Karpas-422 (cell line): ENCODE data around the gene SP1. TPM values are rescaled to one million over a fixed set of nuclear protein-coding genes. Genes with fewer than 3 reads are reported as not detected.
"Not testable (repeated sequence)": the region's sequence is repeated elsewhere in the genome, so short reads cannot be mapped to it uniquely, and the experiment has no call there.

ENCODE experiments used
- DNase-seq: peaks from one replicate; pipeline ENCODE4 v3.0.0-alpha.2; 2015
- H2AFZ ChIP-seq: fragments of 200-600 bp; sonication (generic); 2 replicates; pipeline ENCODE4 v1.6.1; 2014; ENCODE audit warnings: antibody characterized with exemption, low read length, mixed read lengths
- H3K27ac ChIP-seq: fragments of 200-600 bp; sonication (generic); 2 replicates; pipeline ENCODE4 v1.5.1; 2014; ENCODE audit warnings: mild to moderate bottlenecking, low read length, moderate library complexity
- H3K27me3 ChIP-seq: fragments of 200-600 bp; sonication (generic); 2 replicates; pipeline ENCODE4 v1.6.1; 2014; ENCODE audit warnings: low read length, mixed read lengths
- H3K36me3 ChIP-seq: fragments of 200-600 bp; sonication (generic); 2 replicates; pipeline ENCODE4 v1.6.1; 2014; ENCODE audit warnings: low read length, mixed read lengths; ENCODE audit not compliant: insufficient read depth
- H3K4me1 ChIP-seq: fragments of 200-600 bp; sonication (generic); 2 replicates; pipeline ENCODE4 v1.6.1; 2014; ENCODE audit warnings: mild to moderate bottlenecking, low read length, mixed read lengths
- H3K4me2 ChIP-seq: fragments of 200-600 bp; sonication (generic); 2 replicates; pipeline ENCODE4 v1.6.1; 2014; ENCODE audit warnings: low read length, low read depth, mild to moderate bottlenecking; ENCODE audit not compliant: poor library complexity, severe bottlenecking
- H3K4me3 ChIP-seq: fragments of 200-600 bp; sonication (generic); 2 replicates; pipeline ENCODE4 v1.5.1; 2014; ENCODE audit warnings: mild to moderate bottlenecking, antibody characterized with exemption, low read length, mixed read lengths
- H3K79me2 ChIP-seq: fragments of 200-600 bp; sonication (generic); 2 replicates; pipeline ENCODE4 v1.6.1; 2014; ENCODE audit warnings: mild to moderate bottlenecking, low read length, mixed read lengths
- H3K9ac ChIP-seq: fragments of 200-600 bp; sonication (generic); 2 replicates; pipeline ENCODE4 v1.6.0; 2014; ENCODE audit warnings: low read length
- H3K9me2 ChIP-seq: fragments of 200-600 bp; sonication (generic), shearing (Covaris generic); replicated peaks from 2 replicates; pipeline ENCODE4 v1.6.0; 2014; ENCODE audit warnings: mild to moderate bottlenecking, low read length, moderate library complexity; ENCODE audit not compliant: insufficient read depth
- H3K9me3 ChIP-seq: fragments of 300-700, 200-600 bp; sonication (generic); 2 replicates; pipeline ENCODE4 v1.6.1; 2014; ENCODE audit warnings: low read length, mixed read lengths
- H4K20me1 ChIP-seq: fragments of 200-600 bp; sonication (generic); 2 replicates; pipeline ENCODE4 v1.6.1; 2014; ENCODE audit warnings: mild to moderate bottlenecking, antibody characterized with exemption, low read length, low read depth; ENCODE audit not compliant: insufficient read depth
- total RNA-seq: library from RNA; depleted of rRNA; stranded (reverse); fragments of >200 nt; shearing (Covaris generic); gene quantifications from 2 replicates; pipeline ENCODE4 v1.2.3, GENCODE V29; 2014; ENCODE audit warnings: low replicate concordance

SP1 gene
- total RNA-seq, 1 experiment from 2014 or later, result 36.5 TPM

- no peaks in the 10 kb centered on the region for H3K79me2 ChIP-seq
- no peak overlapping the region for H2AFZ ChIP-seq
- H3K4me2 ChIP-seq, result no peak overlapping the region
- no peak overlapping the region for H3K9ac ChIP-seq
- no peaks in the 10 kb centered on the region for H3K9me3 ChIP-seq
- no peaks in the 10 kb centered on the region for H3K36me3 ChIP-seq
- no peaks in the 10 kb centered on the region for H4K20me1 ChIP-seq
- no peak for DNase-seq
- no peaks in the 10 kb centered on the region for H3K9me2 ChIP-seq
- H3K27me3 ChIP-seq, result no peaks in the 10 kb centered on the region
- H3K27ac ChIP-seq, result no peak overlapping the region
- no peak overlapping the region for H3K4me3 ChIP-seq
- H3K4me1 ChIP-seq, result peaks cover 12% of the 10 kb centered on the region
Measured at GRCh38 chr12:53346491-53346890, 33.5 kb upstream of the SP1 start.

- H3K4me1 ChIP-seq, result peaks cover 12% of the 10 kb centered on the region
- H3K9me2 ChIP-seq, result no peaks in the 10 kb centered on the region
- no peaks in the 10 kb centered on the region for H3K36me3 ChIP-seq
- H3K4me3 ChIP-seq, result no peak overlapping the region
- H3K9ac ChIP-seq, result no peak overlapping the region
- no peaks in the 10 kb centered on the region for H3K9me3 ChIP-seq
- H3K4me2 ChIP-seq, result no peak overlapping the region
- DNase-seq, result no peak
- no peak overlapping the region for H2AFZ ChIP-seq
- no peaks in the 10 kb centered on the region for H3K79me2 ChIP-seq
- H3K27ac ChIP-seq, result no peak overlapping the region
- H3K27me3 ChIP-seq, result no peaks in the 10 kb centered on the region
- no peaks in the 10 kb centered on the region for H4K20me1 ChIP-seq
Measured at GRCh38 chr12:53347905-53348304, 32.1 kb upstream of the SP1 start.

DNA sequence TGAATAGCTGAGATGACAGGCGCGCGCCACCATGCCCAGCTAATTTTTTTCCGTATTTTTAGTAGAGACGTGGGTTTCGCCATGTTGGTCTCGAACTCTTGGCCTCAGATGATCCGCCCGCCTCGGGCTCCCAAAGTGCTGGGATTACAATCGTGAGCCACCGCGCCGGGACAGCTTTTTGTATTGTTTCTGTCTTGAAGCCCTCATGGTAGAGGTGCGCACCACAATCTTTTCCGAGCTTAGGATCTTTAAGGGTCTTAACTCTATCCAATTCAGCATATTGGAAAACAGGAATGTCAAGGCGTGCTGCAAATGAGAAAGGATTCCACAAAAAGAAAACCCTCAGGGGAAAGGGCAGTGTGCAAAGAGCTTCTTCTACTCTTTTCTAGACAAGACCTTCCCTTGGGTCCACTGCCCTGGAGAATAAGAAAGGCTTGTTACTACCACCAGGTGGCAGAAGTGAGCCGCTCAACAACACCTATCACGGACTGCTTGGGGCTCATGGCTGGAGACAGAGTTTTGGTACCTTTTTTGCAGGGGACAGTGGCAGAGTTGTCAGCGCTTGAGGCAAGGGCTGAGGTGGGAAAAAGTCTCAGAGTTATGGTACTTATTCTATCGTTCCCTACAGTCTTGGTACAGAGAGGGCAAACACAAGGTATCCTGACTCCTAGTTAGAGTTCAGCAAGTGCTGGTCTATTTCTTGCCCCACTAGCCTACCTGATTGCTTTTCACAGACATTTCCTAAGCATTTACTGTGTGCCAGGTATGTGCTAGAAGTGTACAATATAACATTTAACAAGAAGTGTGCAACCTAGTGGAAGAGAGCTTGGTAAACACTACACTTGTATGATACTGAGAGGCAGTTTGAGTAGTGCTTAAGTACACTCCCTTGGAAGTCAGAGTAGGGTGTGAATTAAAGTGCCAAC lies 27.4 kb upstream of the SP1 start:
- H3K27ac ChIP-seq, result no peak overlapping the region
- no peaks in the 10 kb centered on the region for H3K9me2 ChIP-seq
- H3K36me3 ChIP-seq, result no peaks in the 10 kb centered on the region
- no peaks in the 10 kb centered on the region for H4K20me1 ChIP-seq
- H3K9me3 ChIP-seq, result no peaks in the 10 kb centered on the region
- H2AFZ ChIP-seq, result peak overlapping the region; percentile 59
- no peaks in the 10 kb centered on the region; the same call in 1 of the 2 replicates for H3K4me1 ChIP-seq
- H3K4me3 ChIP-seq, result no peak overlapping the region
- H3K79me2 ChIP-seq, result no peaks in the 10 kb centered on the region
- no peak overlapping the region for H3K9ac ChIP-seq
- H3K27me3 ChIP-seq, result no peaks in the 10 kb centered on the region
- peak; percentile 95 for DNase-seq
- no peak overlapping the region for H3K4me2 ChIP-seq

GRCh38 chr12:53353257-53353655 lies 26.7 kb upstream of the SP1 start:
- peak overlapping the region; percentile 59 for H2AFZ ChIP-seq
- H3K9me2 ChIP-seq, result no peaks in the 10 kb centered on the region
- no peak overlapping the region for H3K9ac ChIP-seq
- H3K36me3 ChIP-seq, result no peaks in the 10 kb centered on the region
- H4K20me1 ChIP-seq, result no peaks in the 10 kb centered on the region
- no peaks in the 10 kb centered on the region for H3K79me2 ChIP-seq
- no peaks in the 10 kb centered on the region for H3K9me3 ChIP-seq
- no peaks in the 10 kb centered on the region; the same call in 1 of the 2 replicates for H3K4me1 ChIP-seq
- DNase-seq, result no peak
- H3K4me3 ChIP-seq, result no peak overlapping the region
- H3K27ac ChIP-seq, result no peak overlapping the region
- no peak overlapping the region for H3K4me2 ChIP-seq
- H3K27me3 ChIP-seq, result no peaks in the 10 kb centered on the region

DNA sequence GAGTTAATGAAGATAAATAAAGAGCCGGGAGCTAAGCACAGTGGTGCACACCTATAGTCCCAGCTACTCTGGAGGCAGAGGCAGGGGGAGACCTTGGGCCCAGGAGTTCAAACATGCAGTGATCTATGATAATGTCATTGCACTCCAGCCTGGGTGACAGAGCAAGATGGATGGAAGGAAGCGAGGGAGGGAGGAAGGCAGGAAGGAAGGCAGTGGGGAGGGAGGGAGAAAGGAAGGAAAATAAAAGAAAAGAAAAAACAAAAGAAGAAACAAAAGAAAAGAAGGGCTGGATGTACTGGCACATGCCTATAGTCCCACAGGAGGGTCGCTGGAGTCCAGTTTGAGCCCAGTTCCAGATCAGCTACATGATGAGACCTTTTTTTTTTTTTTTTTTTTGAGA lies 24.9 kb upstream of the SP1 start:
- no peak overlapping the region for H3K4me2 ChIP-seq
- H2AFZ ChIP-seq, result no peak overlapping the region
- H3K9ac ChIP-seq, result no peak overlapping the region

DNA sequence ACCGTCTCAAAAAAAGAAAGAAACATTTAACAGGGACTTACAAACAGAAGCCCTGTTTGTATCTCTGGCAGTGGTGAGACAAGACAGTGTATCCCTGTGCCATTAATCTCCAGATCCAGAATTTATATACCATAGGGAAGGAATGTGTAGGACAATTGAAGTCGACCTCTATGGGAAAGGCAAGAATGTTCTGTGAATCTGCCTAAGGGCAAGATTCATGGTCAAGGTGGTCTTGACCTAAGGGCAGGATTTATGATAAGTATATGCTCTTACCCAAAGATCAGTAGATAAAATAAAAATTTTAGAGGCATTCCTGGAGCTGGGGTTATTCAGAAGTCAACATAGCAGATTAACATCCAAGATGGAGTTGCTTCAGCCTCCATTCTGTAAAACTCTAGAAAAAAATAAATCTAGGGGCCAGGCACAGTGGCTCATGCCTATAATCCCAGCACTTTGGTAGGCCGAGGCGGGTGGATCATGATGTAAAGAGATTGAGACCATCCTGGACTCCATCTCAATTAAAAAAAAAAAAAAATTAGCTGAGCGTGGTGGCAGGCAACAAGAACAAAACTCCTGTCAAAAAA lies 21.0 kb upstream of the SP1 start:
- no peaks in the 10 kb centered on the region for H4K20me1 ChIP-seq
- no peak overlapping the region for H3K9ac ChIP-seq
- H3K79me2 ChIP-seq, result no peaks in the 10 kb centered on the region
- H2AFZ ChIP-seq, result no peak overlapping the region
- no peak overlapping the region for H3K4me2 ChIP-seq
- H3K9me3 ChIP-seq, result no peaks in the 10 kb centered on the region
- no peaks in the 10 kb centered on the region for H3K27me3 ChIP-seq
- no peaks in the 10 kb centered on the region for H3K4me1 ChIP-seq
- H3K4me3 ChIP-seq, result no peak overlapping the region
- no peaks in the 10 kb centered on the region for H3K9me2 ChIP-seq
- no peaks in the 10 kb centered on the region for H3K36me3 ChIP-seq
- no peak overlapping the region for H3K27ac ChIP-seq
- DNase-seq, result no peak

More for the DNA sequence above, 24.9 kb upstream of the SP1 start:
- H3K9me3 ChIP-seq, result no peaks in the 10 kb centered on the region
- H3K4me1 ChIP-seq, result no peaks in the 10 kb centered on the region; the same call in 1 of the 2 replicates
- H3K27me3 ChIP-seq, result no peaks in the 10 kb centered on the region
- H3K36me3 ChIP-seq, result no peaks in the 10 kb centered on the region
- no peak overlapping the region for H3K4me3 ChIP-seq
- H4K20me1 ChIP-seq, result no peaks in the 10 kb centered on the region
- no peaks in the 10 kb centered on the region for H3K9me2 ChIP-seq
- no peak for DNase-seq
- H3K79me2 ChIP-seq, result no peaks in the 10 kb centered on the region
- no peak overlapping the region for H3K27ac ChIP-seq

DNA sequence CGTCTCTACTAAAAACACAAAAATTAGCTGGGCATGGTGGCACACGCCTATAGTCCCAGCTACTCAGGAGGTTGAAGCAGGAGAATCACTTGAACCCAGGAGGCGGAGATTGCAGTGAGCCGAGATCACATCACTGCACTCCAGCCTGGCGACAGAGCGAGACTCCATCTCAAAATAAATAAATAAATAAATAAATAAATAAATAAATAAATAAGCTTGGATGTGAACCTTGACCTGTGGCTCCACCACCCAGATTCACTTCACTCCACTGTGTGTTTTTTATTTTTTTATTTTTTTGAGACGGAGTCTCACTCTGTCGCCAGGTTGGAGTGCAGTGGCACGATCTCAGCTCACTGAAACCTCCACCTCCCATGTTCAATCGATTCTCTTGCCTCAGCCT lies 18.3 kb upstream of the SP1 start:
- H3K4me1 ChIP-seq, H2AFZ ChIP-seq, H3K36me3 ChIP-seq, H3K27me3 ChIP-seq, H3K27ac ChIP-seq, DNase-seq, H3K79me2 ChIP-seq, H3K9me3 ChIP-seq, H4K20me1 ChIP-seq, H3K9me2 ChIP-seq, H3K4me2 ChIP-seq, H3K9ac ChIP-seq, H3K4me3 ChIP-seq: not testable (repeated sequence)

- Histone ChIP-seq H3K4me1 (peaks cover 3% of the 10 kb centered on the region), H3K27ac (no peak overlapping the region), H3K36me3 (no peaks in the 10 kb centered on the region), H3K9me2 (no peaks in the 10 kb centered on the region), H3K4me3 (no peak overlapping the region), H3K9ac (peak overlapping the region; percentile 9; the same call in 1 of the 2 replicates), H2AFZ (peak overlapping the region; percentile 84), H3K27me3 (no peaks in the 10 kb centered on the region), H3K4me2 (no peak overlapping the region), H3K9me3 (no peaks in the 10 kb centered on the region), H3K79me2 (no peaks in the 10 kb centered on the region), H4K20me1 (no peaks in the 10 kb centered on the region)
- DNase-seq, result no peak
Measured at GRCh38 chr12:53365245-53365904, 14.6 kb upstream of the SP1 start.
